HG02763 (cell line): ENCODE results near the gene PKP3.
"Not testable (repeated sequence)": the region's sequence is repeated elsewhere in the genome, so short reads cannot be mapped to it uniquely, and the experiment has no call there.

Experiments
- ATAC-seq: cut with Tn5 transposase; IDR thresholded peaks from one replicate; pipeline ENCODE4 v1.9.1; 2021; ENCODE audit warnings: mild to moderate bottlenecking, moderate library complexity; ENCODE audit not compliant: unreplicated experiment

The PKP3 gene

DNA sequence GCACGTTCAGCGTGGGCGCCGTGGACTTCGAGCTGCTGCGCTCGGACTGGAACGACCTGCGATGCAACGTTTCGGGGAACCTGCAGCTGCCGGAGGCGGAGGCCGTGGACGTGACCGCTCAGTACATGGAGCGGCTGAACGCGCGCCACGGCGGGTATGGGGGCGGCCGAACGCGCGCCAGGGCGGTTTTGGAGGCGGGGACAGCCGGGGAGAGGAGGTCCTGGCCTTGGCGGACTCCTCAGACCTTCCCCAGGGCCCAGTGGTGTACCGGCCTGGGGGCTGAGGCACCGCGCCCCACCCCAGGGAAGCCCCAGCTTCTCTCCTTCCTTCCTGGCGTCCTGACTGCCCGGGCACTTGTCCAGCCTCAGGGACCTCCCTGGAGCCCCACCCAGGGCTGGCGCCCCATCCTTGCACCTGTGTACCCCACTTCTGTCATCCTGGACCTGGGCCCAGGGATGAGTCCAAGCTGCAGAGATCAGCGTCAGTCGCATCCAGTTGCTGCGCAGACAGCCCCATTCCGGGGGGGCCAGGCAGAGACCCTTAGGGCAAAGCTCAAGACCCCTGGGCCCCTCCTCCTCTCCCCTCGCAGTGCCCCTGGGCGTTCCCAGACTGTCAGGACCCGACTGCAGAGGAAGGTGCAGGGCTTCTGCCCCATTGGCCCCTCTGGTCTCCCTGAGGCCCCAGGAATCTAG lies 16.7 kb upstream of the PKP3 start:
- ATAC-seq, result no peak

DNA sequence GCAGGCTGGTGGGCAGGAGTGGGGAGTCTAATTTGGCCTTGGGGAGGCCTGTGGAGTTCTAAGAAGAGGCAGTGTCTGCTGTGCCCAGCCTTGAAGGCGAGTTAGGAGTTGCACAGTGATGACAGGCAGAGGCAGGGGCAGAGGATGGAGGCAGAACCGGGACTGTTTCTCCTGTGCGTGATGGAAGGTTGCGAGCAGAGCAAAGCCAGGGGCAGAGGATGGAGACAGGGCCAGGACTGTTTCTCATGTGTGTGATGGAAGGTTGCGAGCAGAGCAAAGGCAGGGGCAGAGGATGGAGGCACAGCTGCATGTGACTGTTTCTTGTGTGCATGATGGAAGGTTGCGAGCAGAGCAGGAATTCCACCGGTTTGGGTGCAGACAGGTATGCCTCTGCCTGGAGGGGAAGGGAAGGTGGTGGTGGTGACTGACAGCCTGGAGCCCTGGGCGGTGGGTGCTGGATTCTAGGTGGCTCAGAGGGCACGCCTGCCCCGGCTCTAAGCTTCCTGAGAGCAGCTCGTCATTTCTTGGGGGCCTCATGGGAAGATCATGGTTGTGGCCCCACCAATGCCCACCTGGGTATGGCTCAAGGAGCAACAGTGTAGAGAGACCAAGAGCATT lies 16.0 kb upstream of the PKP3 start:
- no peak for ATAC-seq

DNA sequence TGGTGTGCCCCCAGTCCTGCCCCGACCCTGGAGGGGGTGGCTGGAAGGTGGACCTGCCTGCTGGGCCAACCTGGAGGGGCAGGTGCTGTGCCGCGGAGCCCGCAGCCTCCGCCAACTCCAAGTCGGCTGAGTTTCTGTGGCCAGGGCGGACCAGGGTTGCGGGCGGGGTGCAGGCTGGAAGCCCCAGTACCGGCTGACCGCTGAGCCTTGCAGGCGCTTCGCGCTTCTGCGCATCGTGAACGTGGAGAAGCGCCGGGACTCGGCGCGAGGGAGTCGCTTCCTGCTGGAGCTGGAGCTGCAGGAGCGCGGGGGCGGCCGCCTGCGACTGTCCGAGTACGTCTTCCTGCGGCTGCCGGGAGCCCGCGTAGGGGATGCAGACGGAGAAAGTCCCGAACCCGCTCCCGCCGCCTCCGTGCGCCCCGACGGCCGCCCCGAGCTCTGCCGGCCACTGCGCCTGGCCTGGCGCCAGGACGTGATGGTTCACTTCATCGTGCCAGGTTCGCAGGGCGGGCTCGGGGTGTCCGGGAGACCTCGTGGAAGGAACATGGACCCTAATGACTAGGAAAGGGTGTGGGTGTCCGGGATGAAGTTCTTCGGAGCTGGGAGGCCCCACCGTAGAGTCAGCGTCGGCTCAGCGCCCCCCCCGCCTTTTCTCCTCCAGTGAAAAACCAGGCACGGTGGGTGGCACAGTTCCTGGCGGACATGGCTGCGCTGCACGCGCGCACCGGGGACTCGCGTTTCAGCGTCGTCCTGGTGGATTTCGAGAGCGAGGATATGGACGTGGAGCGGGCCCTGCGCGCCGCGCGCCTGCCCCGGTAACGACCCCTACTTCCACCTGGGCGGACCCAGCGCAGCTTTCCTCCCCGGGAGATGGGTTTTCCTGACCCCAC lies 14.6 kb upstream of the PKP3 start:
- ATAC-seq, result no peak

DNA sequence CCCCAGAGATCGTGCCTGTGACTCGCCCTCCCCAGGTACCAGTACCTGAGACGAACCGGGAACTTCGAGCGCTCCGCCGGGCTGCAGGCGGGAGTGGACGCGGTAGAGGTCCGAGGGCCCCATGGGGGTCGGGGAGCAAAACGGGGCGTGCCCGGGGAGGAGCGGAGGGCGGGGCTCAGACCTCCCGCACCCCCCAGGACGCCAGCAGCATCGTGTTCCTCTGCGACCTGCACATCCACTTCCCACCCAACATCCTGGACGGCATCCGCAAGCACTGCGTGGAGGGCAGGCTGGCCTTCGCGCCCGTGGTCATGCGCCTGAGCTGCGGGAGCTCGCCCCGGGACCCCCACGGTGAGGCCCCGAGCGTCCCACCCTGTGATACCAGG lies 13.9 kb upstream of the PKP3 start:
- ATAC-seq, result no peak

DNA sequence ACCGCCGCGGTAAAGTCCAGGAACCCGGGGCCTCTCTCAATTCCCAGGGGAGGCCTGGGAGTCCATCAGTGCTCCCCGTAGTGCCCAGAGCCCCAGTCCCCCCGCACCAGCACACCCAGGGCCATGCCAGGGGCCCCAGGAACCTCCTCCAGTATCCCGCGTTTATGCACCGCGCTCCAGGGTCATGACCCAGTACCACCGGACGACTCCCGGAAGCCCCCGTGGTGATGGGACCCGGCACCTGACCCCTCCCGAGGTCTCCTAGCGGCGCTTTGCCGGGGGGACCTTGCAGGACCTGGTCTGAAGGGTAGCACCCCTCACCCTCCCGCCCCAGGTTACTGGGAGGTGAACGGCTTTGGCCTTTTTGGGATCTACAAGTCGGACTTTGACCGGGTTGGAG lies 13.5 kb upstream of the PKP3 start:
- ATAC-seq, result no peak

DNA sequence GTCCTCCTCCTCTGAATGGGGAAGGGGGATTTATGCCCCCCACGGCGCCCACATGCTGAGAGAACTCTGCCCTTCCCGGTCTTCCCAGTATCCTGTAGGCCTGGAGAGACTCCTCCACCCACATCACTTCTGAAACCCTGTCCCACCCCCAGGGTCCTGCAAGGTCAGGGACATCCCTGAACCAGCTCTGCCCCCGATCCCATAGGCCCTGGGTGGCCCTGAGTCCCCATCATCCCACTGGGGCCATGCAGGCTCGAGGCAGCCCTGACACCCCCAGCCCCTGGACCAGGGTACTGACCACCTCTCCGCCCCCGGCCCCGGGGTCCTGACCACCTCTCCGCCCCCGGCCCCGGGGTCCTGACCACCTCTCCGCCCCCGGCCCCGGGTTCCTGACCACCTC lies 13.0 kb upstream of the PKP3 start:
- ATAC-seq, result no peak

DNA sequence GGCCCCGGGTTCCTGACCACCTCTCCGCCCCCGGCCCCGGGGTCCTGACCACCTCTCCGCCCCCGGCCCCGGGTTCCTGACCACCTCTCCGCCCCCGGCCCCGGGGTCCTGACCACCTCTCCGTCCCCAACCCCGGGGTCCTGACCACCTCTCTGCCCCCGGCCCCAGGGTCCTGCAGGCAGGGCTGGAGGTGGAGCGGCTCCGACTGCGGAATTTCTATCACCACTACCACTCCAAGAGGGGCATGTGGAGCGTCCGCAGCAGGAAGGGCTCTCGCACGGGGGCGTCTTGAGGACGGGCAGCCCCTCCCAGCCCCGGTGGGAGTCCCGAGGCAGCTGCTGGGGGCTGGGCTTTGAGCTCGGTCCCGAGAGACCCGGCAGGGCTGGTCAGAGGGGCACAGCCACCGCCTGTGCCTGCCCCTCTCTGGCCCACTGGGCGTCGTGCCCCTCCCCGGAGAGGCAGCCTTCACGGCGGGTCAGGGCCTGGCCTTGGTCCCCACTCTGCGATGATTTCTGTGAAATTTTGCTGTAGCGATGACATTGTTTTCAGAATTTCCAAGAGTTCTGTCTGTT lies 12.4 kb upstream of the PKP3 start:
- ATAC-seq, result no peak

DNA sequence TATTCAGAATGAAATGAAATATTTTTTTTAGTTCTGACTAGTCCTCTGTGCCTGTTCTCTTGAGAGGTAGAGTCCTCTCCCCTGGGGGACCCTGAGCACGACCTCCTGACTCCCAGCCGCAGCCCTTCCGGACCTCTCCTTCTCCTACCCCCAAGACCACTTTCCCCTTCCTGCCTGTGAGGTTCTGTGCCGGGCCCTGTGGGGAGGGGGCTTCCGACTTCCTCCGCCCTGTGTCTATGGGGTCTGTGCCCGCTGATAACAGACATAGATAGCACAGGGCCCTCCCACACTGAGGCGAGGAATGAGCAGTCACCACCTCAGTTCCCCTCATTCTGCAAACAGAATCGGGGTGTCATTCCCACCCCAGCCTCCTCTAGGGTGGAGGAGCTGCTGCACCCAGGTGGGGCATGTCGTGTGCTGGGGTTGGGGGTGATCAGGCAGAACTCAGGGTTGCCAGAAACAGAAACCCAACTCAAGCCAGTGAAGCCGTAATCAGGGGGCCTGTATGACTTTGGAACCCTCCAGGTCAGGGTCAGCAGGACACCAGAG lies 11.9 kb upstream of the PKP3 start:
- ATAC-seq, result no peak

DNA sequence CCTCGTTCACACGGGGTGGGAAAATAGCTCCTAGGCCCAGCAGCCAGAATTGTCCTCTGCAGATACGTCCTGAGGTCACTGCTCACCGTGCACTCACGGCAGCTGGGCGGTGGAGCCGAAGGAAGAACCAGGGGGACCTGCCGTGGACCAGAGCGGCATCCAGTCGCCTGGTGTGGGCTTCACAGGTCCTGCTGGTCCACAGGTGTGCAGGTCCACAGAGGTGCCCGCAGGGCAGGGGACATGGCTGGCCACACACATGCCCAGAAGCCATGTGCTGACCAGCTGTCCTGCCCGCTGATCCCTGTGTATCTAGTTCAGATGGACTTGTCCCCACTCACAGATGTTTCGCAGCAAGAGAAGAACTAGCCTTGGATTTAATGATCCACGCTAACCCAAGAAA lies 10.6 kb upstream of the PKP3 start:
- no peak for ATAC-seq

DNA sequence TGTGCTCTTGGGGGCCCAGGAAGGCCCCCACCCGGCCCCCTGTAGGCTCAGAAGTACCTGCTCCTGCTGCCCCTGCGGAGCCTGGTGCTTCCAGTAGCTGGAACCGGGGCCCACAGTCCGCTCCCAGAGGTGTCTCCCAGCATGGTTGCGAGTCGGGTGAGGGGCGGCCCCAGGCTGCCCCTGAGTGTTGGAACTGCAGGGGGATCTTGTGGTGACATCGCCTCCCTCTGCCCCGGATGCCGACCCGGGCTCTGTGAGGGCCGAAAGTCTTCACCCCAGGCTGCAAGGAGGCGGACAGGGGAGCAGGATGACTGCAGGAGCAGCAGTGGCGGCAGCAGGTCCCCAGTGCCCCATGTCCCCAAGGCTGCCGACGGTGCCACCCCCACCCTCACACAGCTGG lies 9.5 kb upstream of the PKP3 start:
- ATAC-seq, result no peak

DNA sequence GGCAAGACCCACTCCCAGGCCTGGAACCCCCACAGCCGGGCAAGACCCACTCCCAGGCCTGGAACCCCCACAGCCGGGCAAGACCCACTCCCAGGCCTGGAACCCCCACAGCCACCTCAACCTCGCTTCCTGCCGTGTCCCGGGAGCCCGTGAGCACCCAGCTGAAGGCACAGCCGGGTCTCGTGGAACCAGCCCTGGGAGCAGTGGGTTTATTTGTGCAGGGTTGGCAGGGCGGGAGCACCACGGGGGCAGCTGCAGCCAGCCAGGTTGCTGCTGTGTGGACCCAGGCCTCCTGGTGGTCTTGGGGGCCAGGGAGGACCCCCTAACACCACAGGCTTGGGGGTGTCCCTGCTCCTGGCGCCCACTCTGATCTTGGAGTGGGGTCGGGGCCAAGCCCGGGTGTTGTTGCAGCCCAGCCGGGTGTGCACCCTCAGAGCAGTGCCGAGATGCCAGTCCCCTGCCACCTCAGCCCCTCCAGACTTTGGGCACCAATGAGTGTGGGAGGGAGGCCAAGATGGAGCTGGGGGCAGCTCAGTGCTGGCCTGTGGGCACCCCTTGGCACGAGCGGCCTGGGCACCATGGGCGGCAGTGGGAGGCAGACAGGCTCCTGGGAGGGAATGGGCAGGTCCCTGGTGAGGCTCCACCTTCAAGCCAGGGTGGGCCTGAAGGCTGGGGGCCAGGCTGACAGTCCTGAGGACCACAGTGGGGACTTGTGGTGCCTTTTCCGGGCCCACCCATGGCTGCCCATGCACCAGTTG lies 8.2 kb upstream of the PKP3 start:
- ATAC-seq, result no peak

DNA sequence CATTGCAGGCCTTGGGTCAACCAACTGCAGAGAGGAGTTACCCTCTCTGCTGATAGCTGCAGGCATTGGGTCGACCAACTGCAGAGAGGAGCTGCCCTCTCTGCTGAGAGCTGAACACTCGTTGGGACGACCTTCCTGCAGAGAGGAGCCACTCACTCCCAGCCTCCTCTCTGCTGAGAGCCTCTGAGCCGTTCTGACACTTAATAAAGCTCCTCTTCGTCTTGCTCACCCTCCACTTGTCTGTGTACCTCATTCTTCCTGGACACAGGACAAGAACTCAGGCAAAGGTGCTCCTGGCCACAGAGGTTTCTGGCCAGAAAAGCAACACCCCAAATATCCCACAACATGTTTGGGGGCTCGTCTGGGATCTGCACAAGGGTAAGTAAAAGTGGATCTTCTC lies 7.5 kb upstream of the PKP3 start:
- ATAC-seq, result no peak

DNA sequence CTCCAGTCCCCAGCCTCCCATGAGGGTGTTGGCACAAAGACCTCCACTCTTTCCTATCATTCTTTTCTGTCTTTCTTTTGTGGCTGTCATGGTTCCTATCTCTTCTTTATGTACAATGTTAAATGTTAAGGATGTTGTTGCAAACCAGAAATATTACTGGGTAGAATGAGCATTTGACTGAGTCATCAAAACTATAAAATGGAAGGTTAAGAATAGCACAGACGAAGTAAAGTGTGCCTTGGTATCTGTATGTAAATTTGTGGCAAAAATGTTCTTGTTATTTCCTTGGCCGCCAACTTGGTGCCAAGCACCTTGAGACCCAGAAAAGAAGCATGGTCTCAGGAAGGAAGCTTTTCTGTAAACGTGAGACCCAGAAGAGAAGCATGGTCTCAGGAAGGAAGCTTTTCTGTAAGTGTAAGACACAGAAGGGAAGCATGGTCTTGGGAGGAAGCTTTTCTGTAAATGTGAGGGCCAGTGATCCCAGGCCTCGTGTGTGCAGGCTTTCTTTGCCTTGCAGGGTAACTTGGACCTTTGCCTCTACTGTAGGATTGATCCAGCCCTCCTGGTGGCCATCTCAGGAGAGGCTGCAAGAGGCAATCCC lies 6.7 kb upstream of the PKP3 start:
- no peak for ATAC-seq

DNA sequence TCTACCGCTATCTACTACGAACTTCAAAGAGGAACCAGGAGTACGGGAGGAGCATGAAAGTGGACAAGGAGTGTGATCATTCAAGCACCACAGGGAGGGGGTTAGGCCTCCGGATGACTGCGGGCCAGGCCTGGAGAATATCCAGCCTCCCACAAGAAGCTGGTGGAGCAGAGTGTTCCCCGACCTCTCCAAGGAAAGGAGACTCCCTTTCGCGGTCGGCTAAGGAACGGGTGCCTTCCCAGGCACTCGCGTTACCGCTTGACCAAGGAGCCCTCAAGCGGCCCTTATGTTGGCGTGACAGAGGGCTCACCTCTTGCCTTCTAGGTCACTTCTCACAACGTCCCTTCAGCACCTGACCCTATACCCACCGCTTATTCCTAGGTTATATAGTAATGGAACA lies 4.6 kb upstream of the PKP3 start:
- ATAC-seq, result not testable (repeated sequence)

DNA sequence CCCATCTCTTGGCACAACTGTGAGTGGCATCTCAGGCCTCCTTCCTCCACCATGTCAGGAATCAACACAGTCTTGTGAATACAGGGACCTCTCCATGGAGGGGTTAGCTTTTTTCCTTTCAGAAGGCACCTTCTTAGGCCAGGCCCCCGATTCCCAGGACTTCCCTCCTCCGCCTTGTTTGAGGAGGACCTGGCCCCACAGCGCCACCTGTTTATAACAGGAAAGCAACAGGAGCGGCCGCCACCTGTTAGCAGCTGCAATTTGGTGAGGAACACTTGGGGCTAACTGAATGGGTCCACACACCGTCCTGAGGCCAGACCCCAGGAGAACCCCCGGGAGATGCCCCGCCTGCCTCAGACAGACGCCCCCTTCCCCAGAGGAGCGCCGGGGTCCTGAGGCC lies 3.8 kb upstream of the PKP3 start:
- no peak for ATAC-seq

DNA sequence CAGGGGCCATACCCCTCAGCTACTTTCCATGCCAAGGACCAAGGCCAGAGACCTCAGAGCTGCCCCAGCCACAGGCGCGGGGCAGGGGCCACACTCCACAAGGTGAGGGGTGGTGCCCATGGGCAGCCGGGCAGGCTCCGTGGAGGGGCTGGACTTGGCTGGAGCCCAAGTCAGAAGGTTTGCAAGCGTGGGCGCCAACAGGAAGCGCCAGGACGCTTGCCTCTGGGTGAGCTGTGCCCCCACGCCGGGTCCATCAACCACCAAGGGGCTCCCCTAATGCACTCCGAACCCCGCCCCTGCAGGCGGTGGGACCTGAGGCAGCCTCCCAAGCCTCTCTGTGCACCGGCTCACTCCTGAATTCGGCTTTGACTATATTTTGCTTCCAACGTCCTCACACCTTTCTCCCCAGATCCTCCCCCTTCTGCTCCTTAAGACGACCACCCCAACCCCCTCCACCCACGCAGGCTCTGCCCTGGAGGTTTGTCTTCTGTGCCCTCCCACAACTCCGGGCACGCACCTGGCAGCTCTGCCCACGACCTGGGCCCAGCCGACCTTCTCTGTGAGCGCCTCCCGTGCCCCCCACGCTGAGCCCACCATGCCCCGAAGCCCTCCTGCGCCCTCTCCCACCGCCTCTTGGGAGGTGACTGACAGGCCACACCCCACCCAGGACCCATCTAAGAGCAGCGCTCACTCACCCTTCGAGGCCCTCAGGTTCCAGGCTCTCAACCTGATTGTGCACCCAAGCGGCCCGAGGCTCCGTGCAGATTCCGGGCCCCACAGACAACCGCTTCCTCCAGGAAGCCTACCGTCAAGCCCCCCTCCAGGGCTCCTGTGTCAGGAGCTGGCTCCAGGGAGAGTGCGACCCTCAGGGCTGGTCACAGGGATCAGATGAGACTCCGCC lies 2.6 kb upstream of the PKP3 start:
- ATAC-seq, result no peak

DNA sequence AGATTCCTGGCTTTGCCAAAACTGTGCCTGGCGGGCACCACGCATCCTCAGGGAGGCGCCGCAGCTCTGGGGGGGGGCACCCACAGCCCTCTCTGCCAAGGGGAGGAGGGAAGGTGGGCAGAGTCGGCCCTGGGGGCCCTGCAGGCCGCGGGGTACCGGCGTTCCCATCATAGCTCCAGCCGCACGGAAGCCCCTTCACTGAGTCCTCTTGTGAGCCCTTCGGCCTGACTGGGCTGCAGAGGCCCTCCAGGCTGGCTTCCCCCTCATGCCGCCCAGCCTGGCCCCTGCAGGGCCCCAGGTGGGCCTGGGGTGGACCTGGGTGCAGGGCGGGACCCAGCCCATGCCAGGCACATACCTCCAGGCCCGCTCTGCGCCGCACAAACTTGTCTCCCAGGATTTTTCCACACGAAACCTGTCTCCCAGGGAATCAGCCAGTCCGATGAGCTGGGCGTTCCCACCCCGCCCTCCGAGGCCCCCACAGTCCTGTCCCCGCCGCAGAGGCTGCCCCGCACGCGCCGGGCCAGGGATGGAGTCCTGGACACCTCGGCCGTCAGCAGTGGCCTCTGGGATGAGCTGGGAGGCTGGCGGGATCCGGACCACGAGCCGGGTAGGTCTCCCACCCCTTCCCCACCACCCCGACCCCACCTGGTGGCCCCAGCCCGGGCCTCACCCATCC lies 1.8 kb upstream of the PKP3 start:
- ATAC-seq, result no peak

DNA sequence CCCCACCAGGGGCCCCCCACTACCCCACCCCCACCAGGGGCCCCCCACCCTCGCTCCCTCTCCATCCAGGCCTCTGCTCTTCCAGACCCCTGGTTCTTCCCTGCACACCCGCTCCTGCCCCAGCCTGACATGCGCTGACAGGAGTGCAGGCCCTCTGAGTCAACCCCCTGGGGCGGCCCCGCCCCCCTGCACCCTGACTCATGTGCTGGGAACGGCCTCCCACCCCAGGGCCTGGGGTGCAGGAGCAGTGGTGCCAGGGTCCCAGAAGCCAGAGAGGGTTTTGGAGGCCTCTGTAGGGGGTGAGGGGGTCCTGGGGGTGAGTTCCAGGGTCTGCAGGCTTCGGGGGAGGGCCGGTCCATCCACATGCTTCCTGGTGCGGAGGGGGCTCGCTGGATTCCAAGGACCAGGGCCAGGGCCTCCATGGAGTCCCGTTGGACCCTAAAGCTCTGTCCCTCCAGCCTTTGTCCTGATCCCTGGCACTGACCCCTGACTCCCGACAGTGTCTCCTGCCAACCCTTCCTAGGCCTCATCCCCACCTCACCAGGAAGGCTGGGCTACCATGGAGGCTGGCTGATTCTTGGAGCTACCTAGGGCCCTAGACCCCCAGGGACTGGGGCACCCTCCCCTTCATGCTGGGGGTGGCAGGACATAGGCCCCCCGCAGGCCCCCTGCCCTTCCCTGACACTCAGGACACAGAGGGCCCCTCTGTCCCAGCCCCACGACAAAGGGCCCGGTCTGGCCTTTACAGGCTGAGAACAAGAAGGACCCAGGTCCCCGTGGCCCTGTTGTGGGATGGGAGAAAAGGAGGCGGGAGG lies 583 bp upstream of the PKP3 start:
- no peak for ATAC-seq
